ENCODE measurements around the gene NELFCD. TPM values are rescaled to one million over a fixed set of nuclear protein-coding genes. Genes with fewer than 3 reads are reported as not detected.

The NELFCD gene
- total RNA-seq, 2 donors from 2014 or later: 24.5 to 27.5 TPM

GRCh38 chr20:59031564-59032022 lies 50.5 kb downstream of the NELFCD start:
- TF ChIP-seq, protein P1, sequence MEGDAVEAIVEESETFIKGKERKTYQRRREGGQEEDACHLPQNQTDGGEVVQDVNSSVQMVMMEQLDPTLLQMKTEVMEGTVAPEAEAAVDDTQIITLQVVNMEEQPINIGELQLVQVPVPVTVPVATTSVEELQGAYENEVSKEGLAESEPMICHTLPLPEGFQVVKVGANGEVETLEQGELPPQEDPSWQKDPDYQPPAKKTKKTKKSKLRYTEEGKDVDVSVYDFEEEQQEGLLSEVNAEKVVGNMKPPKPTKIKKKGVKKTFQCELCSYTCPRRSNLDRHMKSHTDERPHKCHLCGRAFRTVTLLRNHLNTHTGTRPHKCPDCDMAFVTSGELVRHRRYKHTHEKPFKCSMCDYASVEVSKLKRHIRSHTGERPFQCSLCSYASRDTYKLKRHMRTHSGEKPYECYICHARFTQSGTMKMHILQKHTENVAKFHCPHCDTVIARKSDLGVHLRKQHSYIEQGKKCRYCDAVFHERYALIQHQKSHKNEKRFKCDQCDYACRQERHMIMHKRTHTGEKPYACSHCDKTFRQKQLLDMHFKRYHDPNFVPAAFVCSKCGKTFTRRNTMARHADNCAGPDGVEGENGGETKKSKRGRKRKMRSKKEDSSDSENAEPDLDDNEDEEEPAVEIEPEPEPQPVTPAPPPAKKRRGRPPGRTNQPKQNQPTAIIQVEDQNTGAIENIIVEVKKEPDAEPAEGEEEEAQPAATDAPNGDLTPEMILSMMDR (IDR thresholded peaks at IDR 0.05): no peak
- Histone ChIP-seq H3K4me3 (peak overlapping the region; percentile 65 to 69), H3K9me3 (no peaks in the 10 kb centered on the region), H3K36me3 (peaks cover 39% of the 10 kb centered on the region), H3K27me3 (no peaks in the 10 kb centered on the region), H3K27ac (peak overlapping the region; percentile 89 to 90), H3K4me1 (peaks cover 0 to 52% of the 10 kb centered on the region in 2 donors)
- no peak for DNase-seq (ENCODE audit: low spot score)

- no peaks in the 10 kb centered on the region for H3K27me3 ChIP-seq
- peaks cover 0 to 48% of the 10 kb centered on the region in 2 donors for H3K4me1 ChIP-seq
- H3K27ac ChIP-seq: peak within 1 kb of the TSS; percentile 89 to 90
- peak; percentile 95 for DNase-seq (ENCODE audit: low spot score)
- peak within 1 kb of the TSS; percentile 65 to 69 for H3K4me3 ChIP-seq
- H3K36me3 ChIP-seq: peaks cover 45% of the 10 kb centered on the region
- TF ChIP-seq, protein P1 (IDR thresholded peaks at IDR 0.05): no peak
- H3K9me3 ChIP-seq: no peaks in the 10 kb centered on the region
Observed at GRCh38 chr20:59032023-59032712, 51.1 kb downstream of the NELFCD start, which contains the start of gene ATP5F1E. Gene ATP5F1E (minus strand): TSS chr20:59032335. CDS start chr20:59032251, 84 bp downstream.

DNA sequence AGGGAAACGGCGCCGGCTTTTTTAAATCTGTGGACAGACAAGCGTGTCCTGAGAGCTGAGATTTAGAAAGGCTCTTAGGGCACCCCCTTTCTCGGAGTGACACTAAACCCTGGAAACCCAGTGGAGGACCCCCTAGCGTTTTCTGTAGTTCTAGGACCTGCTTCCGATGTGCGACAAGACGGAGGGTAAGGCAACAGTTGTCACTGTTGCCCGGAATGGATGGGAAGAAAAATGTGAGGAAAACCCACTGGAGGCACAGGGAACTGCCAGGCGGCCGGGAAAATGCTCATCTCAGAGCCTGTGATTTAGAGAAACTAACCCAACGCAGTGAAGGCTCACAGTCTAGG lies 51.6 kb downstream of the NELFCD start:
- Histone ChIP-seq H3K4me3 (peak overlapping the region; percentile 65 to 69), H3K9me3 (no peaks in the 10 kb centered on the region), H3K36me3 (peaks cover 50% of the 10 kb centered on the region), H3K27me3 (no peaks in the 10 kb centered on the region), H3K27ac (peak overlapping the region; percentile 89 to 90), H3K4me1 (peaks cover 0 to 42% of the 10 kb centered on the region in 2 donors)
- TF ChIP-seq, protein P1 (IDR thresholded peaks at IDR 0.05): peak in 1 of 2 donors; percentile 28
- DNase-seq (ENCODE audit: low spot score): no peak

DNA sequence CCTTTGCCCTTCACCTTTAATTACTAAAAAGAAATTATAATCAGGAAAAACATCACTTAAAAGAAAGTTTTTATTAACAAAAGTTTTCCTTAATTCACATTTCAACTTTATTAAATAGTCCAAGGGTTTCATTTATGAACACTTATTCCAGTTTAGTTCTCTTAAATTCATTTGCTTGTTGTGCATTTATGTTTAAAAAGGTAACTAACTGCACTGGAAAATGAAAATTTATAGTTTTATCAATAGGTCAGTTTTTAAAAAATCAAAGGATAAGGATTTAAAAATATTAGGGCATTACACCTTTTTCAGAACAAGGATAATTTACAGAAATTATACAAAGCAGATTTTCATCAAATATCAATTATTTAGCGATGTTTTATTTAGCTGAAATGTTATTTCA lies 52.0 kb downstream of the NELFCD start:
- TF ChIP-seq, protein P1 (IDR thresholded peaks at IDR 0.05): no peak

DNA sequence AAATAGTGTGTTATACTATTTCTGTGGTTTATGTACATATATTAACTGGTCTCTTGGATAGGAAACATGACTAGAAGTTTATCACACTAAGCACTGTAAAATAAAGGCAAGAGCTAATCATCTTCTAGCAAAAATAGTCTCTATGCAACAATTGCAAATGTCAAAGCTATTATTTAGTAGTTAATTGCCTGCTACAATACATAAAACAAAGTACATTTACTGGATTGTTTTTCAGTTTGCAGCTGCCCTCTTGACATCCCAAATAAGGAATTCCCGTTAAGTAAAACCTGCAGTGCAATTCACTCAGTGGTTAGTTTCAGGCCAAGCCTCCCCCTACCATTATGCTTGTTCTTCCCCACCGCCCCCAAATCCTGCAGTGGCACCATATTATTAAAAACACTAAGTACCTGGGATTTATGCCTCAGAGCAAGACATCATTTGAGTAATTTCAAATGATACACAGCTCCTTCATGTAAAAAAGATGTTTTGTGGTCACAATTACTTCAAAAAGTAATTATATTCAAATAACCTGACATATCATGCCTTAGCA lies 52.6 kb downstream of the NELFCD start:
- no peak for DNase-seq (ENCODE audit: low spot score)

More for the DNA sequence above, 52.0 kb downstream of the NELFCD start:
- DNase-seq (ENCODE audit: low spot score): no peak
- Histone ChIP-seq H3K4me1 (peaks cover 0 to 38% of the 10 kb centered on the region in 2 donors), H3K9me3 (no peaks in the 10 kb centered on the region), H3K27ac (peak overlapping the region; percentile 89 to 90), H3K4me3 (peak overlapping the region in 1 of 2 donors; percentile 65), H3K36me3 (peaks cover 51% of the 10 kb centered on the region), H3K27me3 (no peaks in the 10 kb centered on the region)

More for the DNA sequence above, 52.6 kb downstream of the NELFCD start:
- Histone ChIP-seq H3K4me1 (peaks cover 0 to 33% of the 10 kb centered on the region in 2 donors), H3K27ac (no peak overlapping the region), H3K4me3 (no peak overlapping the region), H3K36me3 (peaks cover 47% of the 10 kb centered on the region), H3K9me3 (no peaks in the 10 kb centered on the region), H3K27me3 (no peaks in the 10 kb centered on the region)
- TF ChIP-seq, protein P1 (IDR thresholded peaks at IDR 0.05): no peak

Data from right atrium auricular region (tissue), 2 donors.